HEK293T (cell line): ENCODE results near the gene PRKCA.

Experiments used
- ARNT ChIP-seq: fragments of 450-650 bp; IDR thresholded peaks from 2 replicates; pipeline ENCODE4 v1.6.1; 2017; ENCODE audit warnings: mild to moderate bottlenecking
- BHLHE40 ChIP-seq: fragments of 450-650 bp; IDR thresholded peaks from 2 replicates; pipeline ENCODE4 v1.6.1; 2016; ENCODE audit warnings: mild to moderate bottlenecking, moderate library complexity, borderline replicate concordance
- ELF4 ChIP-seq: fragments of 450-650 bp; IDR thresholded peaks from 2 replicates; pipeline ENCODE4 v1.6.1; 2017; ENCODE audit warnings: antibody characterized with exemption
- LEF1 ChIP-seq: fragments of 450-650 bp; IDR thresholded peaks from 2 replicates; pipeline ENCODE4 v1.6.1; 2017; ENCODE audit warnings: mild to moderate bottlenecking, borderline replicate concordance
- SUZ12 ChIP-seq: fragments of 450-650 bp; IDR thresholded peaks from 2 replicates; pipeline ENCODE4 v1.6.1; 2016; ENCODE audit warnings: mild to moderate bottlenecking

- TF ChIP-seq BHLHE40 (no peak), ELF4 (no peak), SUZ12 (no peak), LEF1 (no peak), ARNT (no peak)
Measured at GRCh38 chr17:66632731-66633130, 330.3 kb downstream of the PRKCA start.
